Sigmoid colon (tissue), 7 donors: Measurements from ENCODE around the gene C5orf34. TPM values are rescaled to one million over a fixed set of nuclear protein-coding genes. Genes with fewer than 3 reads are reported as not detected.
"Not testable (repeated sequence)": the region's sequence is repeated elsewhere in the genome, so short reads cannot be mapped to it uniquely, and the experiment has no call there.

ENCODE experiments used
- DNase-seq: peaks from one replicate; pipeline ENCODE4 v3.0.0-alpha.2; 2019
- H3K27ac ChIP-seq, 4 donors: fragments of 200-600 bp; sonication (generic); one replicate each; pipeline ENCODE4 v1.5.1; 2016 to 2019; ENCODE audit warnings: mild to moderate bottlenecking in 1 of 4
- H3K27me3 ChIP-seq, 3 donors: fragments of 200-600 bp; sonication (generic); one replicate each; pipeline ENCODE4 v1.5.1; 2019; ENCODE audit warnings: mild to moderate bottlenecking in 1 of 3
- H3K36me3 ChIP-seq, 4 donors: fragments of 200-600 bp; sonication (generic); one replicate each; pipeline ENCODE4 v1.5.1; 2016 to 2019
- H3K4me1 ChIP-seq, 4 donors: fragments of 200-600 bp; sonication (generic); one replicate each; pipeline ENCODE4 v1.5.1; 2017 to 2019
- H3K4me3 ChIP-seq, 4 donors: fragments of 200-600 bp; sonication (generic); one replicate each; pipeline ENCODE4 v1.5.1; 2017 to 2019; ENCODE audit warnings: mild to moderate bottlenecking in 2 of 4, moderate library complexity in 1 of 4
- H3K9me3 ChIP-seq, 4 donors: fragments of 200-600 bp in 3 of 4; sonication (generic) in 3 of 4; one replicate each; pipeline versions ENCODE4 v1.5.1 to v1.6.1; 2013 to 2019
- CTCF ChIP-seq, 4 experiments: fragments of 450-650 bp in 3 of 4; fragments of 200-600 bp in 1 of 4; IDR thresholded peaks; one replicate each; pipeline ENCODE4 v1.5.1; 2016 to 2019; ENCODE audit warnings: antibody characterized with exemption in 4 of 4, mild to moderate bottlenecking in 3 of 4, moderate library complexity in 2 of 4
- EP300 ChIP-seq, 4 donors: sonication (generic); formaldehyde crosslinking; IDR thresholded peaks; one replicate each; pipeline ENCODE4 v1.6.1; 2017; ENCODE audit warnings: antibody characterized with exemption in 4 of 4
- POLR2A ChIP-seq, 2 donors: fragments of 450-650 bp; IDR thresholded peaks; one replicate each; pipeline ENCODE4 v1.6.1; 2016; ENCODE audit warnings: antibody characterized with exemption in 2 of 2, mild to moderate bottlenecking in 2 of 2, moderate library complexity in 2 of 2
- POLR2AphosphoS5 ChIP-seq, 4 donors: sonication (generic); formaldehyde crosslinking; IDR thresholded peaks; one replicate each; pipeline ENCODE4 v1.6.1; 2017; ENCODE audit warnings: antibody characterized with exemption in 4 of 4
- WGBS, 2 donors: extraction: QIAGEN DNeasy Blood & Tissue Kit; methylation state at CpG; one replicate each; pipeline ENCODE4 v1.1.7; 2013; 5-methylcytosine and 5-hydroxymethylcytosine counted together
- intact Hi-C: fragments of 100-400 bp; cut with DNase I; formaldehyde crosslinking; loops from one replicate; pipeline ENCODE4 v1.15.1; 2023
- polyA plus RNA-seq, 3 donors: library from polyadenylated mRNA; stranded (reverse); fragments of 200-250 nt; gene quantifications; one replicate each; pipeline ENCODE4 v1.2.3, GENCODE V29; 2013
- total RNA-seq, 4 donors: library from RNA; depleted of rRNA; stranded (reverse); fragments of >200 nt; gene quantifications; one replicate each; pipeline ENCODE4 v1.1.0, GENCODE V29; 2016
- donor health status: healthy with polysubstance abuse.
- donor health status: Bipolar disorder and iron deficiency.
- donor health status: healthy.

The C5orf34 gene
- total and polyA plus RNA-seq, 7 donors, result 0.60 to 4.3 (median 1.6) TPM; not detected in 1

- TF ChIP-seq EP300 (IDR thresholded peaks at IDR 0.05) (no peak), CTCF (IDR thresholded peaks at IDR 0.05) (no peak), POLR2A (IDR thresholded peaks at IDR 0.05) (no peak), POLR2AphosphoS5 (IDR thresholded peaks at IDR 0.05) (no peak)
- Histone ChIP-seq H3K4me1 (no peaks in the 10 kb centered on the region), H3K27me3 (no peaks in the 10 kb centered on the region), H3K36me3 (peaks cover 0 to 41% (median 19%) of the 10 kb centered on the region in 4 donors), H3K27ac (no peak overlapping the region), H3K9me3 (no peaks in the 10 kb centered on the region), H3K4me3 (no peak overlapping the region)
- no peak for DNase-seq
- intact Hi-C loops, result no loop called here
- 65 to 74% methylated on average over 2 of the region's 2 CpGs for WGBS, 2 donors
Measured at GRCh38 chr5:43523662-43524072, 8.7 kb upstream of the C5orf34 start.

- H3K4me1 ChIP-seq, result peaks cover 0 to 6% (median 4%) of the 10 kb centered on the region in 4 donors
- no peaks in the 10 kb centered on the region for H3K9me3 ChIP-seq
- TF ChIP-seq CTCF (IDR thresholded peaks at IDR 0.05) (no peak), EP300 (IDR thresholded peaks at IDR 0.05) (no peak)
- no peaks in the 10 kb centered on the region for H3K27me3 ChIP-seq
- 92 to 94% methylated on average over 1 of the region's 1 CpG for WGBS, 2 donors
- H3K4me3 ChIP-seq, result no peak overlapping the region
- H3K36me3 ChIP-seq, result peaks cover 0 to 21% (median 6%) of the 10 kb centered on the region in 4 donors
- H3K27ac ChIP-seq, result no peak overlapping the region
- no peak for DNase-seq
- intact Hi-C loops, result no loop called here
Measured at GRCh38 chr5:43520615-43521014, 5.7 kb upstream of the C5orf34 start.

GRCh38 chr5:43515678-43516048 lies 715 bp upstream of the C5orf34 start:
- intact Hi-C loops, result loop anchor here (2.0 to 10.0 kb wide), 3 partner anchors 33 to 201 kb away; partner anchors contain the start of genes HMGCS1, PAIP1 and TMEM267
- no peak for DNase-seq
- H3K9me3 ChIP-seq, result no peaks in the 10 kb centered on the region
- H3K27ac ChIP-seq, result peak overlapping the region; percentile 84 to 91 (median 88)
- H3K36me3 ChIP-seq, result no peaks in the 10 kb centered on the region
- peaks cover 0 to 24% (median 20%) of the 10 kb centered on the region in 4 donors for H3K4me1 ChIP-seq
- TF ChIP-seq POLR2A (IDR thresholded peaks at IDR 0.05) (no peak), CTCF (IDR thresholded peaks at IDR 0.05) (no peak), EP300 (IDR thresholded peaks at IDR 0.05) (no peak), POLR2AphosphoS5 (IDR thresholded peaks at IDR 0.05) (no peak)
- peak overlapping the region; percentile 49 to 67 (median 62) for H3K4me3 ChIP-seq
- WGBS, 2 donors, result 6 to 26% methylated on average over 1 of the region's 1 CpG
- H3K27me3 ChIP-seq, result no peaks in the 10 kb centered on the region

GRCh38 chr5:43514471-43514815 lies 505 bp downstream of the C5orf34 start:
- Histone ChIP-seq H3K36me3 (no peaks in the 10 kb centered on the region), H3K27me3 (no peaks in the 10 kb centered on the region), H3K4me3 (peak overlapping the region; percentile 49 to 67 (median 62)), H3K4me1 (peaks cover 0 to 24% (median 20%) of the 10 kb centered on the region in 4 donors), H3K27ac (peak overlapping the region; percentile 84 to 91 (median 88)), H3K9me3 (no peaks in the 10 kb centered on the region)
- intact Hi-C loops, result loop anchor here (2.0 to 10.0 kb wide), 2 partner anchors 32 to 200 kb away; partner anchors contain the start of genes HMGCS1 and TMEM267
- TF ChIP-seq POLR2A (IDR thresholded peaks at IDR 0.05) (no peak), EP300 (IDR thresholded peaks at IDR 0.05) (no peak), POLR2AphosphoS5 (IDR thresholded peaks at IDR 0.05) (no peak), CTCF (IDR thresholded peaks at IDR 0.05) (no peak)
- 0 to 2% methylated on average over 6 of the region's 6 CpGs for WGBS, 2 donors
- DNase-seq, result no peak

GRCh38 chr5:43514025-43514424 lies 923 bp downstream of the C5orf34 start:
- peak overlapping the region in 3 of 4 donors; percentile 84 to 91 (median 88) for H3K27ac ChIP-seq
- no peaks in the 10 kb centered on the region for H3K27me3 ChIP-seq
- TF ChIP-seq CTCF (IDR thresholded peaks at IDR 0.05) (no peak), POLR2A (IDR thresholded peaks at IDR 0.05) (no peak), POLR2AphosphoS5 (IDR thresholded peaks at IDR 0.05) (no peak), EP300 (IDR thresholded peaks at IDR 0.05) (no peak)
- H3K4me1 ChIP-seq, result peaks cover 0 to 24% (median 20%) of the 10 kb centered on the region in 4 donors
- no peak for DNase-seq
- no peaks in the 10 kb centered on the region for H3K9me3 ChIP-seq
- intact Hi-C loops, result loop anchor here (2.0 to 10.0 kb wide), 2 partner anchors 31 to 199 kb away; partner anchors contain the start of genes HMGCS1 and TMEM267
- WGBS, 2 donors, result 8 to 26% methylated on average over 4 of the region's 4 CpGs
- no peaks in the 10 kb centered on the region for H3K36me3 ChIP-seq
- H3K4me3 ChIP-seq, result peak overlapping the region; percentile 49 to 67 (median 62)

GRCh38 chr5:43511062-43511461 lies 3.9 kb downstream of the C5orf34 start:
- 92 to 93% methylated on average over 36 of the region's 36 CpGs for WGBS, 2 donors
- not testable (repeated sequence) for H3K36me3 ChIP-seq, H3K9me3 ChIP-seq, H3K4me3 ChIP-seq, H3K27ac ChIP-seq, H3K27me3 ChIP-seq, DNase-seq
- H3K4me1 ChIP-seq, result peaks cover 0 to 24% (median 19%) of the 10 kb centered on the region in 4 donors
- intact Hi-C loops, result loop anchor here (10.0 kb wide), 1 partner anchor 196 kb away; the partner anchor contains the start of gene HMGCS1
